Eye (tissue), 1 donor: ENCODE results near the gene GLT8D1.
"Not testable (repeated sequence)": the region's sequence is repeated elsewhere in the genome, so short reads cannot be mapped to it uniquely, and the experiment has no call there.

Source experiments
- DNase-seq: peaks from one replicate; pipeline ENCODE4 v3.0.0-alpha.2; 2015

Gene GLT8D1, protein sequence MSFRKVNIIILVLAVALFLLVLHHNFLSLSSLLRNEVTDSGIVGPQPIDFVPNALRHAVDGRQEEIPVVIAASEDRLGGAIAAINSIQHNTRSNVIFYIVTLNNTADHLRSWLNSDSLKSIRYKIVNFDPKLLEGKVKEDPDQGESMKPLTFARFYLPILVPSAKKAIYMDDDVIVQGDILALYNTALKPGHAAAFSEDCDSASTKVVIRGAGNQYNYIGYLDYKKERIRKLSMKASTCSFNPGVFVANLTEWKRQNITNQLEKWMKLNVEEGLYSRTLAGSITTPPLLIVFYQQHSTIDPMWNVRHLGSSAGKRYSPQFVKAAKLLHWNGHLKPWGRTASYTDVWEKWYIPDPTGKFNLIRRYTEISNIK

DNA sequence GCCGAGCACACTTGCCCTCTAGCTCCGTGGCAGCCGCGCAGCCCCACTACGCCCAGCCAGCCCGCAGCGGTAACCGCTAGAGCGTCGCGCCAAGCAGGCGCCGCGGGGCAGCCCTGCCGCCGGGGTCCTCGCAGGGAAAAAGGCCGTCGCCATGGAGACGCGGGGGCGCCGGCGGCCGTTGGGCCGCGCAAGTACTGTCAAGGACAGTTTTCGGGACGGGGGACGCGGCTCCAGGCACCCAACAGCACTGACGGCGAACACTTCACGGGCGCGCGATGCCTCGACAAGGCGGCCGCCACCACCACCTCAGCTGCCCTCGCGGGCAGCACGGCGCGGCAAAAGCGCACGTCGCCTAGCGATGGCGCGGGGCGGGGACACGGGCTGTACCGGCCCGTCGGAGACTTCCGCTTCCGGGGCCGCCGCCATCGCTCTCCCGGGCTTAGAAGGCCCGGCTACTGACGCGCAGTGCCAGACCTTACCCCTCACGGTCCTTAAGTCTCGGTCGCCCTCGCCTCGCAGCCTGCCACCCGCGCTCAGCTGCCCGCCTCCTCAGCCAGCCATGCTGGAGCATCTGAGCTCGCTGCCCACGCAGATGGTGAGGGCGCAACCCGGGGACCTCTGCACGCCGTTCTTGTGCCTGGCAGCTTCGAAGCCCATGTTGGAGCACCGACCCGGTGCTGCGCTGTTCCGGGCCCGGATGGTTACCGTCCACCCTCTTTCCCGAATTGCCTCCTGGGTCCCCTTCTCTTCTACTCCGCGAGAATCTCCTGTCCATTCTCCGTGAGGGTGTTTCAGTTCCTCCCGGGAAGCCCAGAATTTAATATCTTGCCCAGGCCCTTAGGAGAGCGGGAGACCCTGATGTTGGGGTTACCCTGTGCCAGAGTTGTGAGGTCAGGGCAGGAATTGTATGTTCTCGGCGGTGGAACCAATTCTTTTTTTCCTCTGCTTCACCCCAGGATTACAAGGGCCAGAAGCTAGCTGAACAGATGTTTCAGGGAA is at the start of gene GLT8D1, which contains the start of gene SPCS1:
Gene GLT8D1, minus strand, starts transcription at position 104 of the 999 bp plus-strand sequence. CDS start 5,331 bp downstream, outside the sequence.
Gene SPCS1, plus strand, starts transcription at position 419 of the 999 bp plus-strand sequence. Its CDS starts 141 bp downstream, at position 560.
- peak; percentile 95 for DNase-seq

DNA sequence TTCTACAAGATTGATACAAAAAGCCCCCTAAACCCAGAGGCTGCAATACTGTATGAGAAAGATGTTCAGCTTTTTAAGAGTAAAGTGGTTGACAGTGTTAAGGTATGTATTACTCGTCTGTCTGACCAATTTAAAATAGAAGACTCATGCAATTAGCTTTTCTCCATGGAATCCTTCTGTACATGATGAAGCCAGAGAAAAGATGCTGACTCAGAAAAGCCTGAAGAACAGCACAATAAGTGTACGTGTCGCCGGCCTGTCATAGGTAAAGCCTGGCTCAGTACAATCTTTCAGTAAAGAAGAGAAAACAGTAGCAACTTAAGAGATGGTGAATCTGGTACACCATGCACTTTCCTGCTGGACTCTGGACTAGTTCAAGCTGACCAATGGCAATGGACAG is 48.8 kb upstream of the GLT8D1 start:
- DNase-seq, result no peak

DNA sequence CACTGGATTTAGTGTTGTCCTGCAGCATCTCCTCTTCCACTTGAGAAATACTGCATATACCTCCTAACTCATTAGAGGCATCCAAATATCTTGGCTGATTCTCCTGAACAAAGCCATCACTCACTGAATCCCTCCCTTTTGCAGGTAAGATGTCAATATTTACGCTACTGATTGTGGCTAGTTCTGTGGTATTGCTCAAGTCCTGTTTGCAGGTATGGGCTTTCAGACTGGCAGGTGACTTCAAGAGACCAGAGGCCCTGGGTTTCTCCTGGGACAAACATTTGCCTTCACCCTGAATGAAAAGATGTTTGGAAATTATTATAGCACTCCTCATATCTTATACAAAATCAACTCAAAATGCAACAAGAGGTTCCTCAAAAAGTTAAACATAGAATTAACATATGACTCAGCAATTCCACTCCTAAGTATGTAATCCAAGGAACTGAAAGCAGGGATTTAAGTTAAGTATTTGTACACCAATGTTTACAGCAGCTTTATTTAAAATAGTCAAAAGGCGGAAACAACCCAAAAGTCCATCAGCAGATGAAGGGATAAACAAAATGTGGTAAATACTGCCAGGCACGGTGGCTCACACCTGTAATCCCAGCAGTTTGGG is 46.6 kb upstream of the GLT8D1 start:
- no peak for DNase-seq

DNA sequence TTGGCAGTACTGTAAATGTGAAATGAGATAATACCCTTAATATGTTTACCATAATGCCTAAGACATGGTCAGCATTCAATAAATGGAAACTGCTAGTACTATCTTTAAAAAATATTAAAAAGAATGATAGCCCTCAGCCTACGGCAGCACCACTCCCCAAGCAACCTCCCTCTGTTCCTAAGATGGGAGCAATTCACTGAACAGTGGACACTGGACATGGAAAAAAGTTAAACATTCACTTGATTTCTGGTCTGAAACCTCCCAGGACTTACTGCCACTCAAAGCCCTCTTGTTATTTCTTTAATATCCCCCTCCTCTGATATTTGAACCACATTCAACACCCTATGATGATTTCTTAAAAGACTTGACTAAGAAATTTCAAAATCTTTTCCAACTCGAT is 38.1 kb upstream of the GLT8D1 start:
- no peak for DNase-seq

DNA sequence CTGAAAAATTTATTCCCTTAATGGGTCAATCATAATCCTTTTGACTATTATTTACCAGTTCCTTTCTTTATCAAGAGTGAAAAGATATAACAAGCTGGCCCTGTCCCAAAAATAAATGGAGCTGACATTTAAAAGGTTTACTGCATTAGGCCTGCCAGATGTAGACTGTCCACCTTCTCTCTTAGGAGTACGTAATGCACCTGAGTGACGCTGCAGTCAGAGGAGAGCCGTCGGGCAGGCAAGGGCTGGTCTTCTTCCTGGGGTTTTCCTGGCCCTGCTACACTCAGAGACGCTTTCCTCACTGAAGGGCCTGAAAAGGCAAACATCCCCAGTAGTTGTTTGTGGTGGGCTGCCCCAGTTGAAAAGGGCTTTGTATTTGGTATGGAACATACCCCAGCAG is 37.6 kb upstream of the GLT8D1 start:
- no peak for DNase-seq

DNA sequence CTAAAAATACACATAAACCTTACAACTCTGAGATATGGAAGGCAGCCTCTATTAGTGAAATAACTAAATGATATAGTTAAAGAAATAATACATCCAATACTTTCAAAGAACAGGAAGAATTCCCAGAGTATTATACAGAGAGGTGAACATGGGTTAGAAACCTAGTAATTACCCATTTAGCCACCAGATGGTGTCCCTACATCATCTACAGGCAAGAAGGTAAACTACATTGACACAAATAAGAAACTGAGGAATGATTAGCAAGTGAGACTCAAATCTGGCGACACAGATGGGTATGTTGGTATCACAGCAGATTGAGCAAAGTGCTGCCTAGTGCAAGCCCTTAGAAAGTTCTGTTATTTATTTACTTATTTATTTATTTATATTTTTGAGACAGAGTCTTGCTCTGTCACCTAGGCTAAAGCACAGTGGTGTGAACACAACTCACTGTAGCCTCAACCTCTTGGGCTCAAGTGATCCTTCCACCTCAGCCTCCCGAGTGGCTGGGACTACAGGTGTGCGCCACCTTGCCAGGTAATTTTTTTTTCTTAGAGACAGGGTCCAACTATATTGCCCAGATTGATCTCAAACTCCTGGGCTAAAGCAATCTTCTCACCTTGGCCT is 36.9 kb upstream of the GLT8D1 start:
- peak; percentile 57 for DNase-seq

DNA sequence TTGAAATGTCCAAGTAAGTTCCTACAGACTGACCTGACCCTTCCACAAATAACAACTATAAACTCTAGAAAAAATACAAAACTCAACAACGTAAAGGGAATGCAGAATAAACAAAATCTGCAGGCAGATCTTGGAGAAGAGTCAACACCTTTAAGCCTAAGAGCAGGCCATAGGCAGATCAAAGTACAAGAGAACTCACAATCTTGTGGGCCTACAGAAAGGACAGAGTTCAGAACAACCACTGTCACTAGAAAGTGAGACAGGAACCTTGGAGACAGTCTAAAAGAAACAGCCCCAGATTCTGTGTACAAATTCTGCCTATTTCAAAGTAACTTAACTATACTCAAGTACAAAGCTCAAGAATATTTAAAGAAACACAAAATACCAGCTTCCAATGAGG is 34.1 kb upstream of the GLT8D1 start:
- DNase-seq, result no peak

DNA sequence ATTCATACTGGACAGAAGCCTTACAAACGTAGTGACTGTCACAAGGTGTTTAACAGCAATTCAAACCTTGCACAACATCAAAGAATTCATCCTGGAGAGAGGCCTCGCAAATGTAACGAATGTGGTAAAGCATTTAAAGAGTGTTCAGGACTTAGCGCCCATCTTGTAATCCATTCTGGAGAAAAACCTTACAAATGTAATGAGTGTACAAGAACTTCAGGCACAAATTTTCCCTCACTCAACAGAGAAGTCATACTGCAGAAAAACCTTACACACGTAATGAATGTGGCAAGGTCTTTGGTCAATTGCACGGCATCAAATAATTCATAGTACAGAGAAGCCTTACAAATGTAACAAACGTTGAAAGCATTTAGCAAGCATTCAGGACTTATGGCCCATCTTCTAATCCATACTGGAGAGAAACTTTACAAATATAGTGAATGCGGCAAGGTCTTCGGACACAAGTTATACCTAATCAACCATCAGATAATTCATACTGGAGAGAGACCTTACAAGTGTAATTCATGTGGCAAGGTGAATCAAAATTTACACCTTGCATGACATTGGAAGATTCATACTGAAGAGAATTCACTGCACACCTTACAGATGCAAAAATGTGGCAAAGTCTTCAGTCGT is 27.8 kb upstream of the GLT8D1 start:
- DNase-seq, result no peak

DNA sequence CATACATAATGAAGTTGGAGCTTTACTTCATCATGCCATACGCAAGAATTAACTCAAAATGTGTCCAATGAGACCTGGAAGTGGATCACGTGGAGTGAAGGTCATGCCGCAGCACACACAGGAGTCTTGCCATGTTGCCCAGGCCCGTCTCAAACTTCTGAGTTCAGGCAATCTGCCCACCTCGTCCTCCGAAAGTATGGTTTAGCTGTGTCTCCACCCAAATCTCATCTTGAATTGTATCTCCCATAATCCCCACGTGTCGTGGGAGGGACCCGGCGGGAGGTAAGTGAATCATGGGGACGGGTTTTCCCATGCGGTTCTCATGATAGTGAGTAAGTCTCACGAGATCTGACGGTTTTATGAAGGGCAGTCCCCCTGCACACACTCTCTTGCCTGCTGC is 26.0 kb upstream of the GLT8D1 start:
- DNase-seq, result no peak

DNA sequence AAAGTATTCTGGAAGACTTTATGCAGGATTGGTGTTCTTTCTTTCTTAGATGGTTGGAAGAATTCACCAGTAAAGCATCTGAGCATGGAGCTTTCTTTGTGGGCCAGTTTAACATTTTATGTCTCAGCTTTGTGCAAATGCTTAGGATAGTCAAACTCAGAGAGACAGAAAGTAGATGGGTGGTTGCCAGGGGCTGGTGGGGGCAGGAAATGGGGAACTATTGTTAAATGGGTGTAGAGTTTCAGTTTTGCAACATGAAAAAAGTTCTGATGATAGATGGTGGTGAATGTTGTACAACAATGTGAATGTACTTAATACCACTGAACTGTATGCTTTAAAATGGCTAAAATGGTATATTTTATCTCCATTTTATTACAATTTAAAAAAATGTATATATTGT is 25.1 kb upstream of the GLT8D1 start:
- DNase-seq, result no peak

DNA sequence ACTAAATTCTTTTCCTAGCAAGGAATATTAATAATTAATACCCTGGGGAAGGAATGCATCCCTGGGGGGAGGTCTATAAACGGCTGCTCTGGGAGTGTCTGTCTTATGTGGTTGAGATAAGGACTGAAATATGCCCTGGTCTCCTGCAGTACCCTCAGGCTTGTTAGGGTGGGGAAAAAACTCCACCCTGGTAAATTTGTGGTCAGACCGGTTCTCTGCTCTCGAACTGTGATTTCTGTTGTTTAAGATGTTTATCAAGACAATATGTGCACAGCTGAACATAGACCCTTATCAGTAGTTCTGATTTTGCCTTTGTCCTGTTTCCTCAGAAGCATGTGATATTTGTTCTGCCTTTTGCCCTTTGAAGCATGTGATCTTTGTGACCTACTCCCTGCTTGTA is 23.2 kb upstream of the GLT8D1 start:
- not testable (repeated sequence) for DNase-seq

DNA sequence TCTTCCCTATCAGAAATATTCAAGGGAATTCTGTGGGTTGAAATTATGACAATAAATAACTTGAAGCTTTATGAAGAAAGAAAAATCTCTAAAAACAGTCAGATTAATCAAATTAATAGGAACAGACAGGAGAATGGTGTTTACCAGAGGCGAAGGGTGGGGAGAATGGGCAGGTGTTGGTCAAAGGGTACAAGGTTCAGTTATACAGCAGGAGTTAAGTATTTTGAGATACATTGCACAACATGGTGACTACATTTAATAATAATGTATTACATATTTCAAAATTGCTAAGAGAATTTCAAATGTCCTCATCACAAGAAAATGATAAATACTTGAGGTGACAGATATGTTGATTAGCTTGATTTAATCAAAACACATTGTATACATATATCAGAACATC is 18.9 kb upstream of the GLT8D1 start:
- DNase-seq, result no peak

DNA sequence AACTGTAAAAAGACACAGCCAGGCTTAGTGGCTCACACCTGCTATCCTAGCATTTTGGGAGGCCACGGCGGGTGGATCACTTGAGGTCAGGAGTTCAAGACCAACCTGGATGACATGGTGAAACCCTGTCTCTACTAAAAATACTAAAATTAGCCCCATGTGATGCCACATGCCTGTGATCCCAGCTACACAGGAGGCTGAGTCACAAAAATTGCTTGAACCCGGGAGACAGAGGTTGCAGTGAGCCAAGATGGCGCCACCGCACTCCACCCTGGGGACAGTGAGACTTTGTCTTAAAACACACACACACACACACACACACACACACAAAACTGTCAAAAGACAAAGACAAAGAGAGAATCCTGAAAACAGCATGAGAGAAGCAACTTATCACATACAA is 18.3 kb upstream of the GLT8D1 start:
- no peak for DNase-seq

DNA sequence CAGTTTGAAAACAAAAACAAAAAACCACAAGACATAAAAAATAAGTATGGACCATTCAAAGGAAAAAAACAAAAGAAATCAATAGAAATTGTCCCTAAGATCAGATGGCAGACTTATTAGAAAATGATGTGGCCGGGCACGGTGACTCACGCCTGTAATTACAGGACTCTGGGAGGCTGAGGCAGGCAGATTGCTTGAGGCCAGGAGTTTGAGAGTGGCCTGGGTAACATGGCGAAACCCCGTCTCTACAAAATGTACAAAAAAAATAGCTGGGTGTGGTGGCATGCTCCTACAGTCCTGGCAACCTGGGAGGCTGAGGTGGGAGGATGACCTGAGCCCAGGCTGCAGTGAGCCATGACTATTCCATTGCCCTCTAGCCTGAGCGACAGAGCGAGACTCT is 16.9 kb upstream of the GLT8D1 start:
- no peak for DNase-seq

DNA sequence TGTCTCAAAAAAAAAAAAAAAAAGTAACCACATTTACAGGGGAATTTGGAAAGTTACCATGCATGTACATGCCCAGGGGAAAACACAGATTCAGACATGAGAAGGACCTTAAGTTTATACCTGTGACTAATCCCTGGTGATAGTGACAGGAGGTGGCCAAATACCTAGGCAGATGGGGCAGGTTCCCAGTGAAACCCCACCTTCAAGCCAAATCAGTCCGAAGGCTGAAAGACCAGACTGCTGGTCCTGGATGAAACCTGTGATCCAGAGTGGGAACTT is 16.1 kb upstream of the GLT8D1 start:
- DNase-seq, result no peak

DNA sequence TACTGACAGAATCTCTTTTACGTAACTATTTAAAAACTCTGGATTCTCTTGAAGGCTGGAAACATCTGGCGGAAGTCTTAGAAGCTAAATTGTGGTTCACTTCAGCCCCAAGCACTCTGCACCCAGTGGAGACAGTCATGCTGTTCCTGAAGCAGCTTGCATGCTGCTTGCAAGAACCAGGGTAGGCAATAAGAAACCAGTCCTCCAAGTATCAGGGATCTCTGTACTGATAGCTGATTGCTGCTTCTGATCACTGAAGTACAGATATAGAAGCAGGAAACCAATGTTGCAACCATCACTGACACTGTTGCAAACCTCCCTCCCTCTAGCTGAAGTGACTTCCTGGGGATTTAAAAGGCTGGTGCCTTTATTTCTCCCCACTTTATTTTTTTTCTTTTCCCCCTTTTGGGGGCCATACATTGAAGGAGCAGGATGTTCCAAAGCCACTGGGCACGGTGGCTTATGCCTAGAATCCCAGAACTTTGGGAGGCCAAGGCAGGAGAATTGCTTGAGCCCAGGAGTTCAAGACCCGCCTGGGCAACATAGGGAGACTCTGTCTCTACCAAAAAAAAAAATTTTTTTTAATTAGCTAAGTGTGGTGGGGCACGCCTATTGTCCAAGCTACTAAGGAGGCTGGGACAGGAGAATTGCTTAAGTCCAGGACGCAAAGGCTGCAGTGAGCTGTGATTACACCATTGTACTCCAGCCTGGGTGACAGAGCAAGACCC is 15.6 kb upstream of the GLT8D1 start:
- DNase-seq, result no peak

DNA sequence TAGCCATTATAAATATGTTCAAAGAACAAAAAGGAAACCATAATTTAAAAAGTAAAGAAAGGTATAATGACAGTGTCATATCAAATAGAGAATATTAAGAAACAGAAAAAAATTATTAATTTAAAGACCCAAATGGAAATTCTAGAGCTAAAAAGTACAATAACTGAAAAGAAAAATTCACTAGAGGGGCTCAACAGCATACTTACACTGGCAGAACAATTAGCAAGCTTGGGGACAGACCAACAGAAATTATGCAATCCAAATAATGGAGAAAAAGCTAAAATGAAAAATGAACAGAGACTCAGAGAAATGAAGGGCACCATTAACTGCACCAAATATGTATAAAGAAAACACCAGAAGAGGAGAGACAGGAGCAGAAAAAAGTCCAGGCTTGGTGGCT is 14.0 kb upstream of the GLT8D1 start:
- no peak for DNase-seq

DNA sequence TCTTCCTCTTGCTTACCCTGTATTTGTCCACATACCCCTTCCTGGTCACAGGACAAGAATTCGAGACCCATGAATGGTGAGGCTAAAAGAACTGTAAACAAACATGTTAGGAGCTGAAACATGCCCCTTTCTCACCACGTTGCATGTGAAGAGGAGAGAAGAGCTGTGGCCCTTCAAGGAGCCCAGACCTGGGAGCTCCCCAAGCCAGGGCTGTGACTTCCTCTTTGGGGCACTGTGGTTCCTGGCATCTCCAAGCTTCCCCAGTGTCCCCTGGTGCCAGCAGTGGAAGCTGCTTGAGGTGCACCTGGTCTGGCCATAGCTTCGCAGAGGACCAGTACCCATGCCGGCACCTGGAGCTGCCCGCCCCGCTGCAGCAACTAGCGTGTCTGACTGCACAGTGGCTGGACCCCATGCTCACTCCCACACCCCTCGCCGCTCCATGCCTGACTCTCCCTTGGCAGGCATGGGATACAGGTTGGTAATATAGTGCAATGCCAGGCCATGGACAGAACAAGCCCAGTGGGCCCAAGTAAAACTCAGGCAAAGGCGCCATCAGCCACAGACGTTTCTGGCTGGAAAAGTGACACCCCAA is 10.2 kb upstream of the GLT8D1 start:
- DNase-seq, result no peak

DNA sequence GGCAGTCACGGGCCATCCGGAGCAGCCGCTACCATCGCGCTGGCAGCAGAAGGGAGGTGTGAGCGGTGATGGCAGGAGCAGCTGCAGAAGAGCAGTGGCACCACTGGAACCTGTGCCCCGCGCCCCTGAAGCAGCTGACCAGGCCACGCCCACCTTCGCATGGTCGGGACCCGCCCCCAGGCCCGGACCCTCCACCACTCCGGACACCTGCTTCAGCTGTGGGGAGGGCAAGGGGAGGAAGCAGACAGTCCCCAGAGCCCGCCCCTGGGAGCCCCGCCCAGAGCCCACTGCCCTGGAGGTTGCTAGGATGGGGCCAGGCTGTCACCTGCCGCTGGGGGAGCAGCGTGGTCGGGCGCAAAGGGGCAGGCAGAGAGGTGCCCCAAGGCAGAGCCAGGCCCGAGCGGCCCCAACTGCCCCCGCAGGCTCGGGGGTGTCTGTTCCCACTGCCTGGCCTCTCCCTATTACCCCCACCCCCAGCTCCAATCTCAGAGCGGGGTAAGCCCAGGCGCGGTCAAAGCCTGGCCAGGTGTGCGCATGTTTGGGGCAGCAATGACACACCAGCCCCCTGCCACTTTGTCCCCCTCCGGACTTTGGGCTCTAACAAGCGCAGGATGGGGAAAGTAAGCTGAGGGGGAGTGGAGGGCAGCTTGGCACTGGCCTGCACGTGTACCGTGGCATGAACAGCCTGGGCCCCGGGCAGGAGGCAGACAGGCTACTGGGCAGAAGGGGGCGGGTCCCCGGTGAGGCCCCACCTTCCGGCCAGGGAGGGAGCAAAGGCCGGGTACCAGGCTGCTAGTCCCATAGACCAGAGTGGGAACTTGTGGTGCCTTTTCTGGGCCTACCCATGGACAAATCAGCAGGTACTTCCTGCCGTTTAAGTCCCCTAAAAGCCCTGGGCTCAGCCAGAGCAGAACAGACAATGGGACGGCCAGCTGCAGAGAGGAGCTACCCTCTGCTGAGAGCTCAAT is 9.0 kb upstream of the GLT8D1 start:
- DNase-seq, result peak; percentile 21
